ENCODE results near the gene SLCO2B1. TPM values are rescaled to one million over a fixed set of nuclear protein-coding genes. Genes with fewer than 3 reads are reported as not detected.

Gene SLCO2B1
- total RNA-seq, 1 donor from 2014 or later, result not detected

GRCh38 chr11:75196426-75196825 lies 45.5 kb downstream of the SLCO2B1 start:
- no peak for DNase-seq (ENCODE audit: low spot score in 2 of 2, unreplicated experiment in 2 of 2)
- peaks cover 5% of the 10 kb centered on the region for H3K27me3 Mint-ChIP-seq (ENCODE audit: low read depth)
- H3K4me3 Mint-ChIP-seq, result no peak overlapping the region
- no peaks in the 10 kb centered on the region for H3K36me3 Mint-ChIP-seq
- H3K27ac Mint-ChIP-seq, result no peak overlapping the region
- no peak for TF ChIP-seq CTCF (IDR thresholded peaks at IDR 0.05; ENCODE audit: unreplicated experiment)
- H3K9me3 Mint-ChIP-seq, result no peaks in the 10 kb centered on the region
- no peaks in the 10 kb centered on the region for H3K4me1 Mint-ChIP-seq

DNA sequence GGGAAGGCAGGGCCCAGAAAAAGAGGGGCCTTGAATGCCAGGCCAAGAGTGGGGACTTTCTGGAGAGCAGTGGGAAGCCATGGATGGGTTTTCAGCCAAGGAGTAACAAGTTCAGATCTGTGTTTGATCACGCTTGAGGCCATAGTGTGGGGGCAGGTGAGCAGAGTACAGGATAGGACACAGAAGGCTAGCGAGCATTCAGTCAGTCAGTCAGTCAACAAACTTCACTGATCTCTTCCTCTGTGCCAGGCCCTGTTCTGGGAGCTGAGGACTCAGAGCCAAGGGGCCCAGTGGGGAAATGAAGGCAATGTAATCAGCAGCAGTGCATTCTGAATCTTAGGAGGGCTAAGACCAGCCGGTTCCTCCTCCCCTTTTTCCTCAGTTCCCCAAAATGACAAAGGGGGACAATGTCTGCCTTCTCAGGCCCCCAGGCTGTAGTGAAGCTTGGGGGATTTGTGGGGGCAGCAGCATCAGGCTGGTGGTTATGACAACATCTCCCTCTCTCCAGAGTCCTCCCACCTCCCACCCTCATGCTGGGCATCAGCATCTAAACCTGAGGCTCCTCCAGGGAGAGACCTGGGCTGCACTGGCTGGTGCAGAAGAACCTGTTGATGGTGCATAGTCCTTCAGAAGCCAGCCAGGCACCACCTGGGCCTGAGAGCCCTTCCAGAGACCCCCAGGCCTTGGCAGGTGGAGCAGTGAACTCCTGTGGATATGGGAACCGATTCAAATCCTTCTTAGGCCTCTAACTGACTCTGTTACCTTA lies 46.8 kb downstream of the SLCO2B1 start:
- no peaks in the 10 kb centered on the region for H3K9me3 Mint-ChIP-seq
- TF ChIP-seq CTCF (IDR thresholded peaks at IDR 0.05; ENCODE audit: unreplicated experiment), result no peak
- H3K27ac Mint-ChIP-seq, result no peak overlapping the region
- peaks cover 9% of the 10 kb centered on the region for H3K27me3 Mint-ChIP-seq (ENCODE audit: low read depth)
- H3K4me3 Mint-ChIP-seq, result no peak overlapping the region
- no peaks in the 10 kb centered on the region for H3K36me3 Mint-ChIP-seq
- no peaks in the 10 kb centered on the region for H3K4me1 Mint-ChIP-seq
- no peak for DNase-seq (ENCODE audit: low spot score in 2 of 2, unreplicated experiment in 2 of 2)

DNA sequence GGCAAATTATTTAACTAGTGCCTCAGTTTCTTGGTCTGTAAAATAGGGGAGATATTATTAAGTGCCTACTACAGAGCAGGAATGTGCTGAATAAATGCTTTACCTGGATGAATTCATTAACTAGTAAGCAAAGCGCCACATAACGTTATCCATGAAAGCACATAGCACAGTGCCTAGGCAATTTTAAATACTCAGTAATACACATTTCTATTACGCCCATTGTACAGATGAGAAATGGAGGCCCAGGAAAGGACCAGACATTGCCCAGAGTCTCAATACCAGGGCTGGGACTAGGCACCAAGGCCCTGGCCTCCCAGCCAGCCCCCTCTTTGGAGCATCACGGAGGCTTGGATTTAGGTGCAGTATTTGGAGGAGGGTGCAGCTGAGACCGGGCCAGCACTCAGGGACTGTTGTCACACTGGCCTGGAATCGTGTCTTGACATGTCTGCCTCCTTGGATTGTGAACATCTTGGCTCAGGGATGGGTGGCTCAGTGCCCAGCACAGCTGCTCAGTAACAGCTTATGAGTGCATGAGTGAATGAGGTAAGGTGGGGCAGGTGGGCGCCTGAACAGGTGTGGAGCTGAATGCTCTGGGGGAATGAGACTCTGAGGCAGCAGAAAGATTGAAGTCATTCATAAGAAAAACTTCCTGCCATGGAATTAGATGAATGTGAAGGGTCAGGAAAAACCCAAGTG lies 47.5 kb downstream of the SLCO2B1 start:
- H3K27me3 Mint-ChIP-seq (ENCODE audit: low read depth), result peaks cover 5% of the 10 kb centered on the region
- no peaks in the 10 kb centered on the region for H3K4me1 Mint-ChIP-seq
- H3K27ac Mint-ChIP-seq, result no peak overlapping the region
- no peaks in the 10 kb centered on the region for H3K36me3 Mint-ChIP-seq
- DNase-seq (ENCODE audit: low spot score in 2 of 2, unreplicated experiment in 2 of 2), result no peak
- no peaks in the 10 kb centered on the region for H3K9me3 Mint-ChIP-seq
- TF ChIP-seq CTCF (IDR thresholded peaks at IDR 0.05; ENCODE audit: unreplicated experiment), result no peak
- H3K4me3 Mint-ChIP-seq, result no peak overlapping the region

- no peak for TF ChIP-seq CTCF (IDR thresholded peaks at IDR 0.05; ENCODE audit: unreplicated experiment)
- H3K4me3 Mint-ChIP-seq, result no peak overlapping the region
Measured at GRCh38 chr11:75199412-75199955, 48.6 kb downstream of the SLCO2B1 start.

DNA sequence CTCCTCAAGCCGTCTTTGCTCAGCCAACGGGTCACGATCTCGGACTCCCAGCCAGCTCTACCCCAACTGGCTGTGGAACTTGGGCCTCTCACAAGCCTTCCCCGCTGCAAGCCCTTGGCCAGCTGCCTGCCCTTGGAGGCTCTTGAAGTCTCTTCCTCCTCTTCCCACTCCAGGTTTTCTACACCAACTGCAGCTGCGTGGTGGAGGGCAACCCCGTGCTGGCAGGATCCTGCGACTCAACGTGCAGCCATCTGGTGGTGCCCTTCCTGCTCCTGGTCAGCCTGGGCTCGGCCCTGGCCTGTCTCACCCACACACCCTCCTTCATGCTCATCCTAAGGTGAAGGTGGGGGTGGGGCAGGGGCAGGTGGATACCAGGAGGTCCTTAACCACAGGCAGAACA lies 49.1 kb downstream of the SLCO2B1 start:
- Mint-ChIP-seq H3K9me3 (no peaks in the 10 kb centered on the region), H3K27ac (no peak overlapping the region), H3K27me3 (ENCODE audit: low read depth) (peaks cover 5% of the 10 kb centered on the region), H3K4me1 (no peaks in the 10 kb centered on the region), H3K36me3 (no peaks in the 10 kb centered on the region), H3K4me3 (no peak overlapping the region)
- TF ChIP-seq CTCF (IDR thresholded peaks at IDR 0.05; ENCODE audit: unreplicated experiment), result no peak
- no peak for DNase-seq (ENCODE audit: low spot score in 2 of 2, unreplicated experiment in 2 of 2)

More at GRCh38 chr11:75199412-75199955, 48.6 kb downstream of the SLCO2B1 start:
- Mint-ChIP-seq H3K36me3 (no peaks in the 10 kb centered on the region), H3K27ac (no peak overlapping the region), H3K9me3 (no peaks in the 10 kb centered on the region), H3K4me1 (no peaks in the 10 kb centered on the region), H3K27me3 (ENCODE audit: low read depth) (peaks cover 3% of the 10 kb centered on the region)
- DNase-seq (ENCODE audit: low spot score in 2 of 2, unreplicated experiment in 2 of 2), result no peak

Measured in mesothelial cell of epicardium (in vitro differentiated cells).